B cell (primary cell): ENCODE measurements around the gene CNTNAP2. TPM values are rescaled to one million over a fixed set of nuclear protein-coding genes. Genes with fewer than 3 reads are reported as not detected.

Experiments used
- ATAC-seq: fragments of 200-7000 bp; cut with Tn5 transposase; one replicate; pipeline ENCODE4 v1.10.0; 2021; ENCODE audit warnings: low read depth, mild to moderate bottlenecking, moderate number of reproducible peaks, moderate library complexity
- CTCF ChIA-PET: fragments of 350-600 bp; sonication (Branson Sonifier 250); formaldehyde crosslinking; loops from one replicate; lab custom pipeline; 2021; ENCODE audit warnings: antibody characterized with exemption, inconsistent platforms; lab: Charles Lee
- POLR2A ChIA-PET: fragments of 350-600 bp; sonication (Branson Sonifier 250); formaldehyde crosslinking; loops from one replicate; lab custom pipeline; 2021; ENCODE audit warnings: antibody characterized with exemption; lab: Charles Lee
- DNase-seq: peaks from one replicate; pipeline ENCODE4 v3.0.0; 2013
- H2AFZ ChIP-seq: 2 replicates; pipeline ENCODE4 v1.6.1; 2012; ENCODE audit warnings: mild to moderate bottlenecking, low read depth, low read length; ENCODE audit not compliant: insufficient read depth, poor library complexity, severe bottlenecking
- H3K27ac ChIP-seq, 2 donors: 1 replicate in 1 of 2; 2 replicates in 1 of 2; pipeline ENCODE4 v1.5.1; 2012 to 2013; ENCODE audit warnings: low read length in 2 of 2, mild to moderate bottlenecking in 2 of 2, moderate library complexity in 1 of 2
- H3K27me3 ChIP-seq, 4 experiments: fragments of 200-600 bp in 1 of 4; sonication (generic) in 1 of 4; replicated peaks in 1 of 4; 1 replicate in 2 of 4; 2 replicates in 2 of 4; pipeline versions ENCODE4 v1.6.1 to v1.7.0; 2013 to 2016; ENCODE audit warnings: low read length in 3 of 4, mild to moderate bottlenecking in 2 of 4, mixed read lengths in 1 of 4, moderate library complexity in 1 of 4; ENCODE audit not compliant: insufficient read depth in 4 of 4, control insufficient read depth in 3 of 4; ENCODE audit errors: control extremely low read depth in 1 of 4
- H3K36me3 ChIP-seq, 2 experiments: replicated peaks in 1 of 2; 1 replicate in 1 of 2; 2 replicates in 1 of 2; pipeline versions ENCODE4 v1.6.1 to v1.7.1; 2013; ENCODE audit warnings: low read length in 1 of 2; ENCODE audit not compliant: insufficient read depth in 2 of 2, control insufficient read depth in 1 of 2; ENCODE audit errors: control extremely low read depth in 1 of 2, extremely low read depth in 1 of 2
- H3K4me1 ChIP-seq, 2 donors: fragments of 200-600 bp in 1 of 2; sonication (generic) in 1 of 2; 1 replicate in 1 of 2; 2 replicates in 1 of 2; pipeline versions ENCODE4 v1.5.1 to v1.6.1; 2013 to 2017; ENCODE audit warnings: low read length in 2 of 2; ENCODE audit not compliant: control insufficient read depth in 2 of 2, insufficient read depth in 2 of 2
- H3K4me2 ChIP-seq: replicated peaks from 2 replicates; pipeline ENCODE3; 2012; ENCODE audit warnings: mild to moderate bottlenecking, low read depth, low read length; ENCODE audit not compliant: poor library complexity, severe bottlenecking
- H3K4me3 ChIP-seq, 5 experiments: fragments of 200-600 bp in 1 of 5; sonication (generic) in 1 of 5; 1 replicate in 3 of 5; 2 replicates in 2 of 5; pipeline versions ENCODE4 v1.5.1 to v1.7.0; 2011 to 2016; ENCODE audit warnings: low read length in 4 of 5, mild to moderate bottlenecking in 4 of 5, low read depth in 2 of 5, control low read depth in 1 of 5, moderate library complexity in 1 of 5; ENCODE audit not compliant: insufficient read depth in 1 of 5; ENCODE audit errors: control extremely low read depth in 1 of 5, extremely low read depth in 1 of 5
- H3K79me2 ChIP-seq: fragments of 200-600 bp; sonication (generic); one replicate; pipeline ENCODE4 v1.6.0; 2016; ENCODE audit warnings: low read length; ENCODE audit not compliant: control insufficient read depth, insufficient read depth
- H3K9ac ChIP-seq: fragments of 200-600 bp; sonication (generic); 2 replicates; pipeline ENCODE4 v1.6.1; 2017; ENCODE audit warnings: mild to moderate bottlenecking, low read length, moderate library complexity
- H3K9me3 ChIP-seq, 3 donors: one replicate each; pipeline versions ENCODE4 v1.6.1 to v1.7.1; 2013; ENCODE audit warnings: low read length in 2 of 3; ENCODE audit not compliant: control insufficient read depth in 2 of 3, insufficient read depth in 1 of 3; ENCODE audit errors: control extremely low read depth in 1 of 3
- H4K20me1 ChIP-seq: 2 replicates; pipeline ENCODE4 v1.6.0; 2012; ENCODE audit warnings: mild to moderate bottlenecking, low read length; ENCODE audit not compliant: insufficient read depth, control insufficient read depth, poor library complexity, severe bottlenecking
- H3K27ac Mint-ChIP-seq: one replicate; pipeline ENCODE4 v1.8.0; 2021; ENCODE audit warnings: mixed read lengths
- H3K27me3 Mint-ChIP-seq: one replicate; pipeline ENCODE4 v1.8.0; 2021; ENCODE audit warnings: mixed read lengths
- H3K4me1 Mint-ChIP-seq: one replicate; pipeline ENCODE4 v1.8.0; 2021; ENCODE audit warnings: mixed read lengths
- H3K4me3 Mint-ChIP-seq: one replicate; pipeline ENCODE4 v1.8.0; 2021; ENCODE audit warnings: mixed read lengths
- H3K9me3 Mint-ChIP-seq: one replicate; pipeline ENCODE4 v1.8.0; 2022; ENCODE audit warnings: mixed read lengths; ENCODE audit not compliant: insufficient read depth
- EZH2 ChIP-seq: IDR thresholded peaks from 2 replicates; pipeline ENCODE4 v1.6.1; 2012; ENCODE audit warnings: borderline replicate concordance, low read depth, mild to moderate bottlenecking, moderate library complexity, low read length; ENCODE audit not compliant: insufficient read depth, poor library complexity, severe bottlenecking
- WGBS: methylation state at CpG from one replicate; pipeline ENCODE4 v1.1.5; 2013; ENCODE audit warnings: missing lambda C conversion rate; ENCODE audit not compliant: insufficient coverage; 5-methylcytosine and 5-hydroxymethylcytosine counted together
- intact Hi-C: fragments of 100-400 bp; cut with micrococcal nuclease; formaldehyde crosslinking; loops from one replicate; pipeline ENCODE4 v1.10.0; 2022
- polyA plus RNA-seq: library from polyadenylated mRNA; depleted of rRNA; stranded (reverse); fragments of >200 nt; gene quantifications from 2 replicates; pipeline ENCODE4 v1.2.3, GENCODE V29; 2012
- total RNA-seq, 2 donors: library from RNA; stranded (reverse); fragments of 120-200 nt in 1 of 2; gene quantifications; 1 replicate in 1 of 2; 2 replicates in 1 of 2; pipeline versions ENCODE4 v1.2.3 to v1.2.4, GENCODE V29; 2013 to 2022
- TF ChIP-seq, protein P1 (sequence below): fragments of 200-600 bp; IDR thresholded peaks from one replicate; pipeline ENCODE4 v1.8.0; 2022; ENCODE audit warnings: antibody characterized with exemption, mild to moderate bottlenecking

Gene CNTNAP2
- total and polyA plus RNA-seq, 2 donors (not counting 1 experiment from before 2014, with no cell fraction given), result 7.4 to 16.6 TPM

DNA sequence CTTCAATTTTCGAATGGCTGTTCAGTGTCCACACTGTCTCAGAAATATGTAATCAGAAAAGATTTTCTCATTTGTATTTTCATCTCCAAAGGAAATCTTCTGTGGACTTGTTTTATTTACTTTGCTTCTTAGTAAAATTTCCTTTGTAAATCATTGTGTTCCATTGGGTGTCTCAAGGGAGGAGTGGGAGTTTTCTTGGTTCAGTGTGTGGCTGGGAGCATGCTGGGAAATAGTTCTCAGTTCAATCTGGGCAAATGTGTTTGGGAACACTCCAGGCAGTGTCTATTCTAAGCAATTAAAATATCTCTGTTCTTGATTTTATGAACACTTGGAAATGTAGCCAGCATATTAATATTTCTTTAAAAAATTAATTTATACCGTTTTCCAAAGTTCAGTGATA, 1019.8 kb downstream of the CNTNAP2 start:
- Mint-ChIP-seq H3K27ac (no peak overlapping the region), H3K9me3 (no peaks in the 10 kb centered on the region), H3K4me3 (no peak overlapping the region), H3K4me1 (no peaks in the 10 kb centered on the region), H3K27me3 (no peaks in the 10 kb centered on the region)
- no peak for ATAC-seq
- no CpG with 5 or more reads among the region's 2 CpGs for WGBS
- no peaks in the 10 kb centered on the region for H4K20me1 ChIP-seq
- TF ChIP-seq EZH2, result no peak
- TF ChIP-seq, protein P1, sequence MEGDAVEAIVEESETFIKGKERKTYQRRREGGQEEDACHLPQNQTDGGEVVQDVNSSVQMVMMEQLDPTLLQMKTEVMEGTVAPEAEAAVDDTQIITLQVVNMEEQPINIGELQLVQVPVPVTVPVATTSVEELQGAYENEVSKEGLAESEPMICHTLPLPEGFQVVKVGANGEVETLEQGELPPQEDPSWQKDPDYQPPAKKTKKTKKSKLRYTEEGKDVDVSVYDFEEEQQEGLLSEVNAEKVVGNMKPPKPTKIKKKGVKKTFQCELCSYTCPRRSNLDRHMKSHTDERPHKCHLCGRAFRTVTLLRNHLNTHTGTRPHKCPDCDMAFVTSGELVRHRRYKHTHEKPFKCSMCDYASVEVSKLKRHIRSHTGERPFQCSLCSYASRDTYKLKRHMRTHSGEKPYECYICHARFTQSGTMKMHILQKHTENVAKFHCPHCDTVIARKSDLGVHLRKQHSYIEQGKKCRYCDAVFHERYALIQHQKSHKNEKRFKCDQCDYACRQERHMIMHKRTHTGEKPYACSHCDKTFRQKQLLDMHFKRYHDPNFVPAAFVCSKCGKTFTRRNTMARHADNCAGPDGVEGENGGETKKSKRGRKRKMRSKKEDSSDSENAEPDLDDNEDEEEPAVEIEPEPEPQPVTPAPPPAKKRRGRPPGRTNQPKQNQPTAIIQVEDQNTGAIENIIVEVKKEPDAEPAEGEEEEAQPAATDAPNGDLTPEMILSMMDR, result no peak
- H3K9ac ChIP-seq, result no peak overlapping the region
- H3K4me1 ChIP-seq, result no peaks in the 10 kb centered on the region
- H2AFZ ChIP-seq, result no peak overlapping the region
- no peaks in the 10 kb centered on the region for H3K79me2 ChIP-seq
- H3K27me3 ChIP-seq, result no peaks in the 10 kb centered on the region
- intact Hi-C loops, result no loop called here
- H3K27ac ChIP-seq, result no peak overlapping the region
- no peak overlapping the region for H3K4me3 ChIP-seq
- POLR2A ChIA-PET, result no interaction called here
- CTCF ChIA-PET, result no interaction called here
- H3K9me3 ChIP-seq, result no peaks in the 10 kb centered on the region
- H3K4me2 ChIP-seq, result no peak overlapping the region
- no peak for DNase-seq
- no peaks in the 10 kb centered on the region for H3K36me3 ChIP-seq

GRCh38 chr7:147145194-147145593, 1028.6 kb downstream of the CNTNAP2 start:
- no peaks in the 10 kb centered on the region for H3K27me3 ChIP-seq
- POLR2A ChIA-PET, result no interaction called here
- no peak overlapping the region for H3K27ac ChIP-seq
- Mint-ChIP-seq H3K4me1 (no peaks in the 10 kb centered on the region), H3K9me3 (peaks cover 5% of the 10 kb centered on the region), H3K27me3 (no peaks in the 10 kb centered on the region), H3K4me3 (no peak overlapping the region), H3K27ac (no peak overlapping the region)
- peaks cover 0 to 2% (median 0%) of the 10 kb centered on the region in 3 donors for H3K9me3 ChIP-seq
- no CpG with 5 or more reads among the region's 2 CpGs for WGBS
- no peak overlapping the region for H3K9ac ChIP-seq
- TF ChIP-seq EZH2, result no peak
- TF ChIP-seq, protein P1, result no peak
- H4K20me1 ChIP-seq, result no peaks in the 10 kb centered on the region
- H2AFZ ChIP-seq, result no peak overlapping the region
- ATAC-seq (no peak), DNase-seq (no peak)
- H3K36me3 ChIP-seq, result no peaks in the 10 kb centered on the region
- CTCF ChIA-PET, result no interaction called here
- H3K4me1 ChIP-seq, result no peaks in the 10 kb centered on the region
- intact Hi-C loops, result no loop called here
- no peak overlapping the region for H3K4me3 ChIP-seq
- no peaks in the 10 kb centered on the region for H3K79me2 ChIP-seq
- no peak overlapping the region for H3K4me2 ChIP-seq
